GM18861 (cell line): ENCODE data around the gene RPS6KA1.
"Not testable (repeated sequence)": the region's sequence is repeated elsewhere in the genome, so short reads cannot be mapped to it uniquely, and the experiment has no call there.

Experiments
- ATAC-seq: cut with Tn5 transposase; IDR thresholded peaks from one replicate; pipeline ENCODE4 v1.9.1; 2021; ENCODE audit not compliant: unreplicated experiment

RPS6KA1 gene

DNA sequence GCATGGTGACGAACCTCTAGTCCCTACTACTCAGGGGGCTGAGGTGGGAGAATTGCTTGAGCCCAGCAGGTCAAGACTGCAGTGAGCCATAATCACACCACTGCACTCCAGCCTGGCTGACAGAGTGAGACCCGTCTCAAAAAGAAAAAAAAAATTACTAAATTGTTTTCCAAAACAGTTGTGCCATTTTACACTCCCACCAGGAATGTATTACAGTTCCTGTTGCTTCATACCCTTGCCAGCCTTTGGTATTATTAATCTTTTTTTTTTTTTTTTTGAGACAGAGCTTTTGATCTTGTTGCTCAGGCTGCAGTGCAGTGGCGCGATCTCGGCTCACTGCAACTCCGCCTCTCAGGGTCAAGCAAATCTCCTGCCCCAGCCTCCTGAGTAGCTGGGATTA lies 55.9 kb downstream of the RPS6KA1 start:
- ATAC-seq, result no peak

GRCh38 chr1:26593385-26593784 lies 63.8 kb downstream of the RPS6KA1 start:
- no peak for ATAC-seq

GRCh38 chr1:26594593-26594992 lies 65.0 kb downstream of the RPS6KA1 start:
- not testable (repeated sequence) for ATAC-seq

DNA sequence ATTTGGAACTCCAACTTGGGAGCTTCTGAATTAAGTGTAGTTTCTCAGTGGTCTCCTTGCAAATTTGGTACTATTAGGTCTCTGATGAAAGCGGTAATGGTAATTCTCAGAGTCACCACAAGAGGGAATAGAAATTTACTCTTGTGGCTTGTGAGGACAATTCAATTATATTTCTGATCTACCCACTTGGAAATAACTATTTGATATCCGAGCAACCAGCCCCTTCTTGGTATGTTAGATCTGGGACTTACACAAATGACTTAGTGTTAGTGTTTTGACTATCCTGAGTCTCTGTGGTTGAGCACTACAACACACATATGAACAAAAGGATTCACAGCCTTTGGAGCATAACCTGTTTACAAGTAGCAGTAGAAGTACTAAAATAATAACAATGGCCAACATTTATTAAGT lies 68.1 kb downstream of the RPS6KA1 start:
- no peak for ATAC-seq

DNA sequence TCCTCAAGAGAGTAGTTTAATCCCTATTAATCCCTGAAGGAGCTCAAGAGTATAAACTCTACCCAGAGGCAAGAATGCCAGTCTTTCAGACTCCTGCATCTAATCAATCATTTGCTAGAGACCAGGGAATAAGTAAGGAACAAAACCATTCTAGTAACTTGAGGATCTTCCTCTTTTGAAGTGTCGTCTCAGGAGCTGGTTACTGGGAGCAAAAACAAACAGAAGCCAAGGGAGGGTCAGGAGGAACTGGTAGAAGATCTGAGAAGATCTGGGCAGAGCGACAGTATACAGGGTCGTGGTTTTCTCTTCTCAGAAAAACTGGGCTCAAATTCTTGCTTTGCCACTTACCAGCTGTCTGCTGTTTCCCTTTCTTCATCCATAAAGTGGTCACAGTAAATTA lies 69.3 kb downstream of the RPS6KA1 start:
- no peak for ATAC-seq

GRCh38 chr1:26602378-26602959 lies 72.9 kb downstream of the RPS6KA1 start:
- ATAC-seq, result no peak

GRCh38 chr1:26603856-26604255 lies 74.3 kb downstream of the RPS6KA1 start:
- ATAC-seq, result no peak

- ATAC-seq, result no peak
Measured at GRCh38 chr1:26607186-26607585, 77.6 kb downstream of the RPS6KA1 start.

DNA sequence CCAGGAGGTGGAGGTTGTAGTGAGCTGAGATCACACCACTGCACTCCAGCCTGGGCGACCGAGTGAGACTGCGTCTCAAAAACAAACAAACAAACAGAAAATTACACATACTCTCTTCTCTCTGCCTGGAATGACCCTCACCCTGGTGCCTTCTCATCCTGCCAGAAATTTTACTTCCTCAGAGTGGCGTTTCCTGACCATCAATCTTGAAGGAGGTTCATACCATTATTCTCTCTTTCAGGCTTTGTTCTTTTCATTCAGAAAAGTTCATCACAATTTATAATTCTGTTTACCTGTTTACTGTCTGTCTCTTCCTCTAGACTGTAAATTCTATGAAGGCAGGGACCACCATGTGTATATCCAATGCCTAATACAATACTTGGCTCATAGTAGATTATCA lies 79.3 kb downstream of the RPS6KA1 start:
- no peak for ATAC-seq

- no peak for ATAC-seq
Measured at GRCh38 chr1:26610781-26611180, 81.2 kb downstream of the RPS6KA1 start.

GRCh38 chr1:26612627-26613026 lies 83.1 kb downstream of the RPS6KA1 start:
- ATAC-seq, result not testable (repeated sequence)

DNA sequence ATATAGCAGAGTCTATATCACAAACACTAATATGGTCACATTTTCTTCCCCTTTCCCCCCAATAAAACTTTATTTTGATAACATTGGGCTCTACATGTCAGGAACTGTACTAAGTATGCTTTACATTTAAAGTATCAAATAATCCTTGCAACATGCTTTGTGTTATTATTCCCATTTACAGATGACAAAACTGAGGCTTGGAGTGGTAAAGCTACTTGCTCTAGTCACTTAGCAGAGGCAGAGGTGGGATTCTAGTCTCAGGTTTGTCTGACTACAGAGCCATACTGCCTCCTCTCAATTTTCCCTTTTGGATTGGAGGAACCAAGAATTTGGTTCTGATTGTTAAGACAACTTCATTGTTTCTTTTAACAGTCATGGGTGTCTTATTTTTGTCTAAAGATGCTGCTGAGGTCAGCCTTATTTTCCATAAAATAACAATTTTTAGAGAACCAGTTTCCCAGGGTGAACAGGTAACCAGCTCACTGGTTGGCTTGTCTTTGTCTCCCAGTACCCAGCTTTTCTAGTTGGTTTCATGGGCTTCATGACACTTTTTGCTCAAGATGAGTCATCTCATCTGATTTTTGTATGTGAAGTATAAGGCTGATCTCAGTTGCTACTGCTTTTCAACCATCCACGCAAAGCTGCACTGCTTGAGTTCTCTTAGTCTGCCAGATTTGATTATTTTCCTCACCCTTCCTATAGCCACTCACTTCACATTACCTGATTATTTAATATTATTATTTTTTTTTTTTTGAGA lies 85.3 kb downstream of the RPS6KA1 start:
- no peak for ATAC-seq

- ATAC-seq, result no peak
Measured at GRCh38 chr1:26616881-26617280, 87.3 kb downstream of the RPS6KA1 start.

GRCh38 chr1:26618561-26618960 lies 89.0 kb downstream of the RPS6KA1 start:
- no peak for ATAC-seq
